Measurements from ENCODE around the gene RIN3. TPM values are rescaled to one million over a fixed set of nuclear protein-coding genes. Genes with fewer than 3 reads are reported as not detected.

The RIN3 gene
- polyA plus RNA-seq, 1 donor, result 15.6 TPM

DNA sequence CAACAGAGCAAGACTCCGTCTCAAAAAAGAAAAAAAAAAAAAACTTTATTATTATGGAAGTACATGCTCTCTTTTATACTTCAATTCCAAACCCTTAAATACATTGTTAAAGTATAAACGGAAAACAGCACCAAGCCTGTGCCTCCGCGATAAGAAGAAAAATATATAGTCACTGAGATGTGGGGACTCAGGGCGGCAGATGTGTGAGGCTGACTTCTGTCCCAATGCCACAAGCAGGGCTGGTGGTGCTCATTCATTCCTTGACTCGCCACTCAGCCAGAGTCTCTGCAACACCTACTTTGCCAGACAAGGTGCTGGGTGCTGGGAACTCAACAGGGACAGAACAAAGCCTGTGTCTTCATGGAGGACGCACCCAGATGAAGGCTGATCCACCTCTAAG, 221.0 kb downstream of the RIN3 start:
- Histone ChIP-seq H3K27me3 (ENCODE audit: control insufficient read depth, insufficient read depth, low read length) (no peaks in the 10 kb centered on the region), H3K9me3 (ENCODE audit: control insufficient read depth, low read depth, low read length) (no peaks in the 10 kb centered on the region), H3K4me3 (ENCODE audit: low read length) (no peak overlapping the region), H3K27ac (ENCODE audit: low read length) (peak overlapping the region; percentile 28), H3K36me3 (ENCODE audit: control insufficient read depth, insufficient read depth, low read length) (peaks cover 32% of the 10 kb centered on the region), H3K4me1 (ENCODE audit: control insufficient read depth, insufficient read depth, low read length) (peaks cover 13% of the 10 kb centered on the region)
- WGBS (ENCODE audit: insufficient coverage, low lambda C conversion rate), result 100% methylated on average over 1 of the region's 7 CpGs
- DNase-seq, result no peak

DNA sequence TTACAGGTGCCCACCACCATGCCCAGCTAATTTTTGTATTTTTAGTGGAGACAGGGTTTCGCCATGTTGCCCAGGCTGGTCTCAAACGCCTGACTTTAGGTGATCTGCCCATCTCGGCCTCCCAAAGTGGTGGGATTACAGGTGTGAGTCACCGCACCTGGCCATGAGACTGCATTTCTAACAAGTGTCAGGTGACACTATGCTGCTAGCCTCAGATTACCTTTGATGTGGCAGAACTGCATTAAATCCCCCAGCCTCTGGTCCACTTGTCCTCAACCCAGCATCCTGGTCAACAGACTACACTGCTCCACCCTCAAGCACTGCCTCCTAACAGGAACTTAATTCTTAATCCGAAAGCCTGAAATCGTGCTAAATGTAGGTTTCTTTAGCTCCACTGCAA, 221.8 kb downstream of the RIN3 start:
- Histone ChIP-seq H3K4me1 (ENCODE audit: control insufficient read depth, insufficient read depth, low read length) (peaks cover 13% of the 10 kb centered on the region), H3K27me3 (ENCODE audit: control insufficient read depth, insufficient read depth, low read length) (no peaks in the 10 kb centered on the region), H3K9me3 (ENCODE audit: control insufficient read depth, low read depth, low read length) (no peaks in the 10 kb centered on the region), H3K27ac (ENCODE audit: low read length) (no peak overlapping the region), H3K36me3 (ENCODE audit: control insufficient read depth, insufficient read depth, low read length) (peaks cover 32% of the 10 kb centered on the region), H3K4me3 (ENCODE audit: low read length) (no peak overlapping the region)
- WGBS (ENCODE audit: insufficient coverage, low lambda C conversion rate), result no CpG with 5 or more reads among the region's 6 CpGs
- DNase-seq, result no peak

DNA sequence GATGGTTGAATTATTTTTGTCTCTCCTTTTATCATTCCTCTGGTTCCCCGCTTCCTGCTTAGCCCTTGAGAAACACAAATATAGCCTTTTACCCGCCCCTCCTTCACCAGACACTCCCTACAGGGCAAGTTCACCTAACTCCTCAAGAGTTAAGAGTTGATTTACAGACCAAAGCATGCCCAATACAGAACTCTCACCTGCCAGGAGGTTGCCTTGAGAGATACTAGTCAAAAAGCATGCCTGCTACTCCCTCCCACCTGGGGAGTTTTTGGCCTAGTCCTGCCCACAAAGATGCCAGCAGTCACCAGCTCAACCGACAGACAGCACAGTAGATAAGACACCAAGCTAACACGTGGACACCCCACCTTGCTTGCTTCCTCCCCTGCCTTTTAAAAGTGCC, 223.6 kb downstream of the RIN3 start:
- peak in 1 of 2 donors; percentile 45 for DNase-seq
- peak overlapping the region; percentile 29 for H3K27ac ChIP-seq (ENCODE audit: low read length)
- H3K36me3 ChIP-seq (ENCODE audit: control insufficient read depth, insufficient read depth, low read length), result peaks cover 30% of the 10 kb centered on the region
- H3K27me3 ChIP-seq (ENCODE audit: control insufficient read depth, insufficient read depth, low read length), result no peaks in the 10 kb centered on the region
- WGBS (ENCODE audit: insufficient coverage, low lambda C conversion rate), result 0% methylated on average over 1 of the region's 4 CpGs
- H3K4me3 ChIP-seq (ENCODE audit: low read length), result no peak overlapping the region
- H3K9me3 ChIP-seq (ENCODE audit: control insufficient read depth, low read depth, low read length), result no peaks in the 10 kb centered on the region
- H3K4me1 ChIP-seq (ENCODE audit: control insufficient read depth, insufficient read depth, low read length), result peaks cover 13% of the 10 kb centered on the region

DNA sequence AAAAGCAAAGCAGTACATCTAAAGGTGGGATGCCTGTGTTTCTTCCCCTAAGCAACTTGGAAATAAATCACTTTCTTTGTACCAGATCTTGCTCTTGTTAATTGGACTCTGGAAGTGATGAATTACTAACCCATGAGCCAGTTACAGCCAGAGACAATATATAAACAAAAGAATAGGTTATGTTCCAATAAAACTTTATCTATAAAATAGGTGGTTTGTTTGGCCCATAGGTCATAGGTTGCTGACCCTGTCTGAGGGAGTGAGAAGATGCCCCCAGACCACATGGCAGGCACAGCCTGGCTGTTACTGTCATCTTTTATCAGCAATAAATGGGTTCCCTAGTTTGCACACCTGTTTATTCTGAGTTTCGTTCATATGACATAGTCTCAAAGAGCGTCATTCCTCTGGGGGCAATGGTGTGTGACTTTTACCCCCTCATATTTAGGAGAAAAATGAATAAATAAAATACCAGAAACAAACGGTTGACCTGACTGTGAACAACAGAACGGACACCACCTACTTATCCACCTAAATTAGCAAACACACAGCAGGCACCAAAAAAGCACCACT, 224.1 kb downstream of the RIN3 start:
- H3K4me3 ChIP-seq (ENCODE audit: low read length), result no peak overlapping the region
- peaks cover 28% of the 10 kb centered on the region for H3K36me3 ChIP-seq (ENCODE audit: control insufficient read depth, insufficient read depth, low read length)
- peak in 1 of 2 donors; percentile 28 for DNase-seq
- H3K4me1 ChIP-seq (ENCODE audit: control insufficient read depth, insufficient read depth, low read length), result peaks cover 13% of the 10 kb centered on the region
- H3K27me3 ChIP-seq (ENCODE audit: control insufficient read depth, insufficient read depth, low read length), result no peaks in the 10 kb centered on the region
- WGBS (ENCODE audit: insufficient coverage, low lambda C conversion rate), result no CpG with 5 or more reads among the region's 4 CpGs
- no peaks in the 10 kb centered on the region for H3K9me3 ChIP-seq (ENCODE audit: control insufficient read depth, low read depth, low read length)
- peak overlapping the region; percentile 9 for H3K27ac ChIP-seq (ENCODE audit: low read length)

Other genes with a start within 250 kb of the RIN3 start
- 0.54 TPM for gene SLC24A4, start 190.6 kb upstream of the RIN3 start, polyA plus RNA-seq
- 269 TPM for gene LGMN, start 234.8 kb downstream of the RIN3 start, polyA plus RNA-seq